Measurements from ENCODE around the gene CDC42BPG.

The CDC42BPG gene

GRCh38 chr11:64891215-64891848 is 46.9 kb upstream of the CDC42BPG start:
- Histone ChIP-seq H3K36me3 (ENCODE audit: control insufficient read depth in 2 of 2, insufficient read depth in 1 of 2, low read length in 2 of 2) (peaks cover 0 to 15% of the 10 kb centered on the region in 2 experiments; a peak in 1 of 3 replicates), H3K4me1 (ENCODE audit: control insufficient read depth, insufficient read depth, low read length) (no peaks in the 10 kb centered on the region), H3K9me3 (ENCODE audit: control insufficient read depth, insufficient read depth, low read depth, low read length) (no peaks in the 10 kb centered on the region), H3K4me3 (ENCODE audit: low read depth, low read length) (no peak overlapping the region), H3K27ac (ENCODE audit: extremely low read depth, low read depth, low read length) (no peak overlapping the region)
- CTCF ChIA-PET: interaction anchor here (0.6 to 9.4 kb wide), 6 partner anchors 11 to 106 kb away, joined by 3 to 111 read pairs (median 4); partner anchors contain the start of gene BATF2
- POLR2A ChIA-PET: interaction anchor here (0.6 kb wide), 1 partner anchor 130 kb away, joined by 8 read pairs; no protein-coding TSS in a partner anchor
- TF ChIP-seq ZNF510 (tag by site-specific recombination; IDR thresholded peaks at IDR 0.05; ENCODE audit: insufficient replicate concordance): no peak
- TF ChIP-seq ZBTB48 (tag by site-specific recombination; IDR thresholded peaks at IDR 0.05): no peak

- CTCF ChIA-PET: interaction anchor here (0.6 to 9.4 kb wide), 3 partner anchors 10 to 113 kb away, joined by 3 to 111 read pairs (median 4); no protein-coding TSS in a partner anchor
- POLR2A ChIA-PET: interaction anchor here (0.6 to 1.5 kb wide), 2 partner anchors 31 to 130 kb away, joined by 3 to 8 read pairs; no protein-coding TSS in a partner anchor
- Histone ChIP-seq H3K36me3 (ENCODE audit: control insufficient read depth in 2 of 2, insufficient read depth in 1 of 2, low read length in 2 of 2) (peaks cover 0 to 10% of the 10 kb centered on the region in 2 experiments; a peak in 1 of 3 replicates), H3K27ac (ENCODE audit: extremely low read depth, low read depth, low read length) (no peak overlapping the region), H3K4me3 (ENCODE audit: low read depth, low read length) (no peak overlapping the region), H3K4me1 (ENCODE audit: control insufficient read depth, insufficient read depth, low read length) (no peaks in the 10 kb centered on the region), H3K9me3 (ENCODE audit: control insufficient read depth, insufficient read depth, low read depth, low read length) (no peaks in the 10 kb centered on the region)
- TF ChIP-seq ZNF449 (tag by site-specific recombination; IDR thresholded peaks at IDR 0.05): no peak
- TF ChIP-seq OSR2 (tag by site-specific recombination; IDR thresholded peaks at IDR 0.05): no peak
- TF ChIP-seq ZBTB49 (tag by site-specific recombination; IDR thresholded peaks at IDR 0.05; ENCODE audit: low read depth): no peak
- no peak for TF ChIP-seq ZNF621 (tag by site-specific recombination; IDR thresholded peaks at IDR 0.05)
- TF ChIP-seq ZNF658 (tag by site-specific recombination; IDR thresholded peaks at IDR 0.05): no peak
- no peak for TF ChIP-seq ZNF19 (tag by site-specific recombination; IDR thresholded peaks at IDR 0.05; ENCODE audit: low read depth)
- TF ChIP-seq ZNF350 (tag by site-specific recombination; IDR thresholded peaks at IDR 0.05): no peak
- no peak for TF ChIP-seq ZNF146 (tag by site-specific recombination; IDR thresholded peaks at IDR 0.05)
- no peak for TF ChIP-seq ZNF707 (tag by site-specific recombination; IDR thresholded peaks at IDR 0.05)
- TF ChIP-seq ZNF426 (tag by site-specific recombination; IDR thresholded peaks at IDR 0.05): no peak
- TF ChIP-seq TSHZ1 (tag by site-specific recombination; IDR thresholded peaks at IDR 0.05; ENCODE audit: borderline replicate concordance): no peak
- no peak for TF ChIP-seq ZNF354C (tag by site-specific recombination; IDR thresholded peaks at IDR 0.05; ENCODE audit: borderline replicate concordance, low read depth)
These were observed 46.1 kb upstream of the CDC42BPG start for GRCh38 chr11:64890522-64890939.

Measured in HEK293 (cell line).